MV-4-11 (cell line): Measurements from ENCODE around the gene SPIN3.
A peak's percentile ranks its signal among the peaks of the same experiment; 100 is the strongest.
"Not testable (repeated sequence)": the region's sequence is repeated elsewhere in the genome, so short reads cannot be mapped to it uniquely, and the experiment has no call there.

Experiments
- DNase-seq: peaks from one replicate; lab custom pipeline; 2025; lab: John Stamatoyannopoulos, UW

SPIN3 gene

GRCh38 chrX:56995271-56995994, at the start of gene SPIN3:
Gene SPIN3 (minus strand): TSS chrX:56995541. CDS start chrX:56994947, 594 bp downstream.
- DNase-seq, result no peak

DNA sequence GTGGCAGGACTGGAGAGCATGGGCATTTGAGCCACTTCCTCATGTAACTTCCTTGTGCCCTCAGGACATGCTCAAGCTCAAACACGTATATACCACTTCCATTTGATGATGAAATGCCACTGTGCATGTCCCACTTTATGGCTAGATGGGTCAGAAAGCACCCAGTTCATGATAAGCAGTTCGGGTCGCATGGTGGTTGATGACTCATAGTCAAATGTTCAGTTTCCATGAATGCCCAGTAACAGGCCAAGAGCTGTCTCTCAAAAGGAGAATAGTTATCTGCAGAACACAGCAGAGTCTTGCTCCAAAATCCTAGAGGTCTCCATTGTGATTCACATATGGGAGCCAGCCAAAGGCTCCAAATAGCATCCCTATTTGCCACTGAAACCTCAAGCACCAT, 48.9 kb upstream of the SPIN3 start:
- DNase-seq, result peak; percentile 56

GRCh38 chrX:57037265-57037664, 41.9 kb upstream of the SPIN3 start:
- not testable (repeated sequence) for DNase-seq

- DNase-seq, result no peak
These were observed 718 bp downstream of the SPIN3 start for GRCh38 chrX:56994375-56995270.

GRCh38 chrX:56987741-56988140, 7.6 kb downstream of the SPIN3 start:
- DNase-seq, result no peak

- no peak for DNase-seq
These were observed 9.2 kb downstream of the SPIN3 start for GRCh38 chrX:56986138-56986537.

DNA sequence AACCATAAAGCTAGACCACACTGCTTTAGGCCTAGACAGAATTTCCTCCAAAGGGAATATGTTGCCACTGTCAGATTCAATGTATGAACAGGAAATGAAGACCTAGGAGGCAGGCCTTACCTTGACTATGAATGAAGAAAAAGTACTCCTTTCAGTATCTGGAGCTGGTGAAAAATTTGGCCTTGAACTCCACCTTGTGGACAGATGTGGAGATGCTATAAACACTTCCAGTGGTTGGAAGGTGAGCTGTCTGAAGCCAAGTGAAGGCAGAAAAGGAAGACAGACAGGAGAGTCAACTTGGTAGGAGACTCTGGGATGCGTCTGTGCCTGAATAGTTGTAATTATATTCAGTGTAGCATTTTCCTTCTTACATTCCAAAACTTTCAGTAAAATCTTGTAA, 17.2 kb downstream of the SPIN3 start:
- peak; percentile 0 for DNase-seq

DNA sequence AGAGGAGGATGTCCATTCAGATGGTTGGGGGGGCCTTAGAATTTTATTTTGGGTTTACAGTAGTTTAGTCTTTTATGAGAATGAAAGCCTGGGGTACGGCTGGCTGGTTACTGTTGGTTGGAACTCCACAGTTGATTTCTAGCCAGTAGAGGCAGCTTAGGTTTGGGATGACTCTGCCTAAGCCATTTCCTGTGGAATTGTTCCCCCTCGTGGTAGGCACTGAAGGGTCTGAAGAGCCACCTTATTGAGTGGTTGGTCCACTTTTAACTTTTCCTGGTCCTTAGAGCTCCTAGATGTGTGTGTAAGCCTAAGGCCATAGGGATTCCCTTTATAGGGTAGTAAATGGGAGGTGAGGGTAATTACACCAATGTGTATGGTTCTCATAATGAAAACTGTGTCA, 19.7 kb downstream of the SPIN3 start:
- DNase-seq, result no peak

GRCh38 chrX:56974408-56974807, 20.9 kb downstream of the SPIN3 start:
- no peak for DNase-seq

- no peak for DNase-seq
These were observed 25.8 kb downstream of the SPIN3 start for GRCh38 chrX:56969559-56969958.

- no peak for DNase-seq
These were observed 26.4 kb downstream of the SPIN3 start for GRCh38 chrX:56968980-56969379.

DNA sequence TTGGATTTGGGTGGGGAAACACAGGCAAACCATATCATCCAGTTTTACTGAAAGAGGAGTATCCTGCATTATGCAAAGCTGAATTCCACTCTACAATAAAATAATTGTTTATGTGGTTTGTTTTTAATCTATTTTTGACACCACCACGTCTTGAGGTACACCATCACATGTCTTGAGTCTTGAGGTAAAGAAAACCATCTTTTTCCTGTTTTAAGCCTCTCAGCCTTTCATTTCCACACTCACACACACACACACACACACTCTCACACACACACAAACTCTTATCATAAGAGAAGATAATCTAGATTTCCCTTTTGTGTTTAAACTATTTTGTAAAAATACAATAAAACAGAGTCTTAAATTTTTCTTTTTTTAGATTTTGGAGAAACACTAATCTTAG, 32.0 kb downstream of the SPIN3 start:
- DNase-seq, result no peak

DNA sequence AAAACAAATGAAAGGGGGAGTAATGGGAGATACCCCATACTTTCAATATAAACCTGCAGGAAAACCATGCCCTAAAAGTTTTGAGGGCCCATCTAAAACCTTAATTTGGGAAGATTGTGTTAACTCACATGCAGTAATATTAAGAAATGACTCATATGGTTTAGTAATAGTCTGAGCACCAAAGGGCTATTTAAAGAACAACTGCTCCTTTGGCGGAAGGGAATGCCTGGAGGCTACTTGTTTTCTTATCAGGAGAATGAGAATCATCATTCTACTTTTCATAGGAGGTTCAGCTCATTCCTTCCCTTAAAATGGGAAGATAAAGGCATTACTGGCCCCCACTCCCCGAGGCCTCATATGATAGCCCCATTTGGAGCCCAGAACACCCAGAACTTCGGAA, 47.6 kb downstream of the SPIN3 start:
- no peak for DNase-seq

DNA sequence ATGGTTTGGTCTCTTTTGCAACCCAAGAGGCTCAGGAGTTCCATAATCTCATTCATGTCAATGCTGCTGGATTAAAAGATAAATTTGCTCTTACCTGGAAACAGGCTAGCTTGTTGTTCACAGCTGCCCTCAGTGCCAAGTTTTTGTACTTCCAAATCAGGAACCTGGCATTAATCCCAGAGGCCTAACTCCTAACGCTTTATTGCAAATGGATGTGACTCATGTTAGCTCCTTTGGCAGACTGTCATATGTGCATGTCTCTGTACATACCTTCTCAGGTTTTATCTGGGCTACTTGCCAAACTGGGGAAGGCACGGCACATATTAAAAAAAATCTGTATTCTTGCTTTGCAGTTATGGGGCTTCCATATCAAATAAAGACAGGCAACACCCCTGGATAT, 49.1 kb downstream of the SPIN3 start:
- not testable (repeated sequence) for DNase-seq

DNA sequence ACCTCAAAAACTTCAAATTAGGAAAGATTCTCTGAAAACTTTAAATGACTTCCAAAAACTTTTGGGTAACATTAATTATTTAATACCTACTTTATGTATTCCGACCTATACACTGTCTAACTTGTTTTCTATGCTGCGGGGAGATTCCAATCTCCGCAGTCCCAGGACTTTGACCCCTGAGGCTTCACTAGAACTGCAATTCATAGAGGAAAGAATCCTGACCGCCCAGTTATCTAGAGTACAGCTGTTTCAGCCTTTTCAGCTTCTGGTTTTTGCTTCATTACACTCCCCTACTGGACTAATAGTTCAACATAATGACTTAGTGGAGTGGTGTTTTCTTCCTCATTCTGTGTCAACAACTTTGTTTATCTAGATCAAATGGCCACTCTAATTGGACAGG, 50.1 kb downstream of the SPIN3 start:
- not testable (repeated sequence) for DNase-seq

- no peak for DNase-seq
These were observed 52.1 kb downstream of the SPIN3 start for GRCh38 chrX:56943264-56943663.
